NCI-H2107 (cell line): ENCODE measurements around the gene SLC14A1.
"Not testable (repeated sequence)": the region's sequence is repeated elsewhere in the genome, so short reads cannot be mapped to it uniquely, and the experiment has no call there.

Experiments
- DNase-seq: peaks from one replicate; lab custom pipeline; 2025; lab: John Stamatoyannopoulos, UW

SLC14A1 gene

GRCh38 chr18:45757644-45758043, 33.7 kb downstream of the SLC14A1 start:
- DNase-seq: not testable (repeated sequence)

- no peak for DNase-seq
Measured at GRCh38 chr18:45760462-45761036, 36.6 kb downstream of the SLC14A1 start.

DNA sequence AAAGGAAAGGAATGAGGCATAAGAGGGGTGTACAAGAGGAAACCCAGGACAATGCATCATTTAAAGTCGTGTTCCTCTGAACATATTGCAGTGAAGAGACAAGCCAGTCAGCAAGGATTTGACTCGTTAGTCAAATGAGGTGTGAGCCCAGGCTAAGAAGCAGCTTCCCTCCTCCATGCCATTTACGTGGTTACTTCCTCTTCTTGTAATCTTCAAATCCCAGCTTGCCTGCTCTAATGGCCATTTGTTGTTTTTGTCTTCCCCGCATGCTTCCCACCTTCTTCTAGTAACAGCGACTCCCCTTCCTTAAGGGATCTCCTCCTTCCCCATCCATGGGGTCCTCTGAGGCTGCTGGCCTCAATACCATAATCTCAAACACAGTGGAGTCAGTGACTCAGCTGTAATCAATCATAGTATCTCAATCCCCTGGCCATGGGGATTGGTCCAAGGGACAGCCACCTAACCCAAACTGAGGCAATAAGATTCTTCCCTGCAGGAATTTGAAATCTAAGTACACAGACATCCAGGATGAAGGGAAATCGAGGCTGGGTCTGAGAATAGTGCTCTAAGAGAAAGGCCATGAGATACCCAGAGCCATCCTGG, 37.6 kb downstream of the SLC14A1 start:
- DNase-seq: no peak

DNA sequence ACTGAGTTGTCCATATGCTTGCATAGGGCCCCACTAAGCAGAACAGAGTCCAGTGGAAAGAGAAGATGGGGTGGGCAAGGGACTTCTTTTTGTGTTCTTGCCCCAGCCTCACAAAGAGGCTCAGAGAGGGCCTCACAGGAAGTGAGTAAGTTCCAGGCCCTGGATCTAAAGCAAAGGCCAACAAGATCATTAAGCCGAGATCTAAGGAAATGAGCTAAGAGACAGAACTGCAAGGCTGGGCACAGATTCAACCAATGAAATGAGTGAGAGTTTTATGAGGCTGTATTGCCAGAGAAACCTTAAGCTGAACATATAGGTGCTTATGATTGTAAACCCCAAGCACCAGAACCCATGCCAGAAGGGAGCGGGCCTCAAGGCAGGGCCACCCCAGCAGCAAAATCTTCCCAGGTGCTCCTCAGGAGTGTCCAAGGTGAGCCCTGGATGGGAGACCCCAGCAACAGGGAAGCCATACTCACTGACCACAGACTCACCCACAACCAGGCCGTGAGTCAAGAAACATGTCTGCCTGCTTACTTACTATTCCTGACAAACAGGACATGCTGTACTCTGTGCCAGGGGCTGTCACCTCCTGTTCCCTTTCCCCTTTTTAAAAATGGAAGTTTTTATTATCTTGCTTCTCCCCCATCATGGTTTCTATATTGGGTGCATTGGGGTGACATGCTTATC, 40.2 kb downstream of the SLC14A1 start:
- no peak for DNase-seq

GRCh38 chr18:45765796-45766195, 41.8 kb downstream of the SLC14A1 start:
- DNase-seq: no peak

DNA sequence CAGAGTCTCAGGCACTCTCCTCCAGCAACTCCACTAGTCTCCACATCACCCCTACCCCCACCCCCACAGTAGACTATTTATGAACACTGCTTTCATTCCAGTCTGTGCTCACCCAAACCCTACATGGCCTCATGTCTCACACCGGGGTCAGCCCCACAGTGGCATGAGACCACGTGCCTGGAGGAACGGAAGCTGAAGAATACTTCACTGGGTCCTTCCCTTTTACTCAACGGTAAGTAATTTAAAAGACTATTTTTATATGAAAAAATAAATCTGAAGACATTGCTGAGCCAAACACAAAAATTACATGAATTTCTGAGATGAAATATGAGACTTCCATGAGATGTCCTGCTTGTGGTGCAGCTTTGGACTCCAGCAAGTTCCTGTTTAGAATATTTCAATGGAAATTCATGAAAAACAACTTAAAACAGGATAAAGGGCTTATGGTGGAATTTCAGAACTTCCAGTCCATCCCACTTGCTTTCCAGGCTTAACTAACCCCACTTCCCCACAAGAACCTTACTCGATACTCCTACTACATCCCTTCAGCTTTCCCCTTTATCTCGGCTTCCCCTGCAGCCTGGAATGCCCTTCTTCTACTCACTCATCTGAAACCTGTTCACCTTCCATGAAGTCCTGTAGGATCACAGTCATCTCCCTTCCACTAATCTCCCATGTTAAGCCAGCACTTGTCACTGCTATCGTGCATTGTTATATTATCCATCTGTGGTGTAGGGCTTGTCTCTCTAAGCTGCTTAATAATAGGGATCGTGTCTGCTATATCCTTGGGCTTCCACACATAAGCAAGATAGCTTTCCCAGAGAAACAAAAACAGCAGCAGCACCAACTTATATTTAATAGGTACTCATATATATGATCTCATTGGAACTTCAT, 47.9 kb downstream of the SLC14A1 start:
- no peak for DNase-seq

DNA sequence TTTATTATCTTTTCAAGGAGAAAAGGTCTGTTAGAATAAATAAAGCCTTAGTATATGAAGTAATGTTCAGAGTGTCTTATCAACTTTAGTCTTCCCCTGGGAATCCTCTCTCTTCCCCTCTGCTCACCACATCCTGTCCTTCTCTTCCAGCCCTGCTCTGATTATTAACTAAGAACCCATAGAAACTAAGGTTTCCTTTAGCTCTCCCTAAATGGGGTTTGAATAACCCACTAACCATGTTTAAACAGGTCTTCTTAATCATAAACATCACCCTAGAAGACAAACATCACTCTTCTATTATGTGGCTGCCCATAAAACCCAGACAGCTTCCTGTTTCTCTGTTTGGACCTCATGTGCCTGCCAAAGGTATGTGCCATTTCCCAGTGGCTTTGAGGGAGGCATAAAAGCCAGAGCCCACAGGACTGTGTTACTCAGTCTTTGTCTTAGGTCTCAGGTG, 50.1 kb downstream of the SLC14A1 start:
- DNase-seq: no peak

DNA sequence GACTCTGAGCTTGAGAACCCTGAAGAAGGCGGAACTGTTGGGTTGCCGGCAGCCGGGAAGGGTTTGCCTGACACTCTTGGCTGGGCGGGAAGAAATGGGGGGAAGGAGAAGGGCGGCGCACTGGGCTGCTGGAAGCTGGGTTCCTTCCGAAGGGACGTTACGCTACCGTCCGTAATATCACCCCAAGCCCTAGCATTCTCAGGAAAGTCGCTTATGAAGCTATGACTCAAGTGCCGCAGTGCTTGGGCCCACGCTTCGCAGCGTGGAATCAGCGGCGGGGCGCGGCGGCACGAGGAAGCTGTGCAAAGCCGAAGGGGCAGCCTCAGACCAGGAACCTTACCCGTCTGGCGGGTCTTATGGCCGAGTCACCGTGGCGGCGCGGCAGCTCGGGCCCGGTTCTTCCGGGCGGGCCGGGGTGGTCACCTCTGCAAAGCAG, 51.3 kb downstream of the SLC14A1 start:
- DNase-seq: no peak

- no peak for DNase-seq
Measured at GRCh38 chr18:45775743-45776142, 51.8 kb downstream of the SLC14A1 start.

DNA sequence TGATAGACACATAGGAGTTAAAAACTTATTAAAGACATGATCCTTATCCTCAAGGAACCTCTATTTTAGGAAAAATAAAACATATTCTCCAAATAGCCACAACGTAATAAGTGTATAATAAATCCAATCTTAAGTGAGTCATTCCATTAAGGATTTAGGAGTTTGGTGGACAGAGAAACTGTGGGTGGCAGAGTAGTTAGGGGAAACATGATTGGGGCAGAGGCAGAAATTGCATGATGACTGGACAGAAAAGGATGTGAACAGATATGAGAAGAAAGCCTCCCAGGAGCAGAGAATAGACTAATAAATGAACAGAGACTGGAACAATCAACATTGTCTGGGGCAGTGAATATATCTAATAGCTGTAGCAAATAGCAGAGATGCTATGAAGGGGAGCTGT, 53.4 kb downstream of the SLC14A1 start:
- DNase-seq: no peak

GRCh38 chr18:45780568-45780967, 56.6 kb downstream of the SLC14A1 start:
- peak; percentile 18 for DNase-seq

DNA sequence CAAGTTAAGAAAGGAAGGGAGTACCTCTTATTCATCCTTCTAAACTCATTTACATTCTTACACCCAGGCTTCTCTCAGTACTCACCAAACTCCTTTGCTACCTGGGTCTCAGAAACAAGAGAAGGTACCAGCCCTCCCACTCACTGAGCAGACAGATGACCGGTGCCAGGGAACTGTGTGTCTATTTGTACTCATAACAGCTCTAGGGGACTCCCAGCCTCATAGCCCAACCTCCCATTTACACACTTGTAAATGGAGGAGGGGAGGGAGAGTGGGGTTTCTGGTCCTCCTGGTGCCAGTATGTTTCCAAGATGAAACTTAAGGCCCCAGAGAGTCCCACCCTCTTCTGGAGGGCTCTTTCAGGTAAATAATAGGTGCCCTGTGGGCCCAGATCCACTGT, 58.7 kb downstream of the SLC14A1 start:
- DNase-seq: no peak

DNA sequence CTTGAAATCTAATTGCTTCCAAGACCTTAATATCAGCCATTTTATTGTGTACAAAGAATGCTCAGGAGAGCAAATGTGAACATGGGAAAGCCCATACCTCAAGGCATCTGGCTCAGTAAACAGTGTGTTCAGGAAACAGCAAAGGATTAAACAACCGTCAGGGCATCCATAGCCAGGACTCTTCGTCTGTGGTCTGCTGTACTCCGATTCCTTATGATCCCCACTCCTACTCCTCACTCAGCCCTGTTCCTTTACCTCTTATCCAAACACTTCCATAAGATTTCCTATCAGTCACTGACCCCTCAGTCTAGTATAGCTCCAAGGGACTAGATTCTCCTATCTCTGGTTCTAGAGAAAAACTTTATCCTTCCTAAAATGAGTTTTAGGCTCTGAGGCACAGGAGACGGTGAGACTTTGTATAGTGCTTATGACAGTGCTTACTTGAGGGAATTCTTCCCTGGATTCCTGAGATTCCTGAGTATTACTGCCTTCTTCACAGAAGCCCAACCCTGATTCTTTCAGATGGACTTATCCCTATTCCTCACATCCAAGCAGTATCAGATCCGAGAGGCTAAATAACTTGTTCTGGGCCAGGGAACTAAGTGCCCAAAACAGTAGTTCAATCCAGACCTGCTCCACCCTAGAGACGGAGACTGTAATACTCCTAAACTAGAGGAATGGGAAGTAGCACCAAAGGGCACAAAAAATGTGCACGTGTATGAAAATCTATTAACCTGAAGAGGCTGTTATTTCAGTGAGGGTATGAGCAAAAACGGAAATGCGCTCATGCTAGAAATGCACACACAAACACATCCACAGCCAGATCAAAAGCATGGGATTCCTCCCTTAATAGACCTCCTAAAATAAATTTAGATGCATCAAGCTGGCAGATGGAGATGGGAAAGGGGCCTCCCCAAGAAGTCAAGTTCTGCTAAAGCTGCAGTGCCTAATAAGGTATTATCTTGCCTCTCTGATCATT, 59.4 kb downstream of the SLC14A1 start:
- DNase-seq: no peak

DNA sequence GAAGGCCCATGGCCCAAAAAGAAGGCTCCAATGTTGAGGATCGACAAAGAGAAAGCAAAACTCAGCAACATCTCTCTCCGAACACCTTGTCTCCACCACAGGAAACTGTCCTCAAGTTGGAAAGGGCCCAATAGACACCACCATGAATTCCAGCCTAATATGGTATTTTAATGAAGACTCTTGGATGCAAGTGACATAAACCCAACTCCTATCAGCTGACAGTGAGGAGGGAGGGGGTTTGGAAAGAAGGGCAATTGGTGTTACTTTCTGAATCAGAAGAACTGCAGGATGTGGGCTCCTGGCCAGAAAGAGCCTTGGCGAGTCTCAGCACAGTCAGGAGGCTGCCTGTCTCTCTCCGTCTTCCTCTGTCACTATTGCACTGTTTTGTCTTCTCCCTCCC, 61.2 kb downstream of the SLC14A1 start:
- DNase-seq: no peak

GRCh38 chr18:45786941-45787340, 63.0 kb downstream of the SLC14A1 start:
- DNase-seq: no peak

DNA sequence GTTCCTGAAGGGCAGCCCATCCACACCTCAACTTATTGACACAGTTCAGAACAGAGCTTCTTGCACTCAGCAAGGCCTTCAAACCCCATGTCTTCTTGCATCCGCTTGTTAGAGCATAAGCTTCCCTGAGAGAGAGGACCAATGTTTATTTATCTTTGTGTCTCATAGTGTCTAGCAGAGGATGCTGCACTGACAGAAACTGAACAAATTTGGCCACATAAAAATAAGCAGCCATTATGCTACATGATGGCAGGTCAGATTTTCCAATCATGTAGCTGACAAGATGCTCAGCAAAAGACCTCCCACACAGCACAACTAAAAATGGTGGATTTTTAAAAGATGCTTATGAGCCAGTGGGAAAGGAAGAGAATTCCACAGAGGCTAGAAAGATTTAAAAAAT, 63.4 kb downstream of the SLC14A1 start:
- no peak for DNase-seq

DNA sequence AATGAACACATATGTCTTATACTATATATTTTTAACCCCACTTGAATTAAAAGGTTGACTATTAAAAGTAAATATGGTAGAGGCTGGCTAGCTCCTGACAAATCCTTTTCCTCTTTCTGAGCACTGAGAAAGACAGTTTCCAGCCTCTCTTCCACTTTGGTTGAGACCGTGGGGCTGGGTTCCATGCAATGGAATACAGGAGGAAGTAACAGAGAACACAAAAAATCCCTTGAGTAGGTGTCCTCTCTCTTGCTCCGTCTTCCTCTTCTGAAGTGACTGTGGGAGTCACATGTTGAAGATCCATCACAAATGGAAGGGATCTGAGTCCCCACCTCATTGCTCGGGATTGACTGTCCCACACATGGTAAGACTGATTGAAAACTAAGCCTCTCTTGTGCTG, 64.9 kb downstream of the SLC14A1 start:
- DNase-seq: no peak

DNA sequence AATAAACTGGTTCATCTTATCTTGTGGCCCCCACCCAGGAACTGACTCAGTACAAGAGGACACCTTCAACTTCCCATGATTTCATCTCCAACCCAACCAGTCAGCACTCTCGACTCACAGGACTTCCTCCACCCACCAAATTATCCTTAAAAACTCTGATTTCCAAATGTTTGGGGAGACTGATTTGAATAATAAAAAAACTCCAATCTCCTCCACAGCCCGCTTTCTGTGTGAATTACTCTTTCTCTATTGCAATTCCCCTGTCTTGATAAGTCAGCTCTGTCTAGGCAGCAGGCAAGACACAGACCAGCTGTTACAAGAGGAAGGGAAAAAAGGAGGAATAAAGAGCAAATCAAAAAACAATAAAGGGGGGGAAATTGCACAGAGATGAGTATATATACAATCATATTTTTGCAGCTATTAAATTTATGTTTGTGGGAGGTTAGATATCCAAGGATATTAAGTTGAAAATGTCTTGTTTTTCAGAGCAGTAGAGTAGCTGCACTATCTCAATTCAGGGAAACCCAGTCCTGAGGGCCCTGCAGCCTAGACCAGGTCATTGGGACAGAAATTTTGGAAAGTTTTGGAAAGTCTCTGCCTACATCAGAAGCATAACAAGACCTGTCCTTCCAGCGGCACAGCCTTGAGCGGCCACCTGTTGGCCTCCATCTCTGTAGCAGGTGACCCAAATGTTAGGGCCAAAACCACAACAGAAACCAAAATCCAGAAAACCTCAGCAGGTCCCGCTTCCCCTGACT, 68.7 kb downstream of the SLC14A1 start:
- no peak for DNase-seq

DNA sequence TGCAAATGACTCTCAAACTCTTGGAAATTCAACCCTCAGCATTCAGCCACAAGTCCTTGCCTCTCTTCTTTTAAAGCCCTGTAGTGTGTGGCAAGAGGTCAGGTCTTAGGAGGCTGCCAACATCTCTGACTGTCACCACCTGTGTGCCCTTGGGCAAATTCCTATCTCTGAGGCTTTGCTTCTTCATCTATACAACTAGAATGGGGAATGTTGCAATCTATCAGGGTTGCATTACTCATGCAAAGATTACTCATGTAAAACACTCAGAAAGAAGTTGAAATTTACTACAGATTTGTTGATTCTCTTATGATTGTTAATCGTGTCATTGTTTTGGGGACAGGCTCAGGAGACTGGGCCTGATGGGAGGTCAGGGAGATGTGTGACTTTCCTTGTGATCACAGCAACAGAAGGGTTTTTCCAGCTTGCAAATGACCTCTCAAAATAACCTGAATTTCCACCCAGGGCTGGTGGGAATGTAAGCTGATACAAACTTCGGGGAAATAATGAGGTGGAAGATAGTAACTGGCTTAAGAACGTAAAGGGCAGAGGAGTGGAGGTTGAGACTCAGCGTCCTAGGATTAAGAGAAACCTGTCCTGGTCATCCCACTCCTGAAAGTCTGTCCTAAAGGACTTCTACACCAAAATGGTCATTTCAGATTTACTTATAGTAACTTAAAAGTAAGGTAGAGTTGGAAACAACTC, 69.4 kb downstream of the SLC14A1 start:
- no peak for DNase-seq
